Measurements from ENCODE around the gene CCDC33. TPM values are rescaled to one million over a fixed set of nuclear protein-coding genes. Genes with fewer than 3 reads are reported as not detected.
A peak's percentile ranks its signal among the peaks of the same experiment; 100 is the strongest.

Gene CCDC33
- total RNA-seq, 1 experiment from 2014 or later, result 10.6 TPM

DNA sequence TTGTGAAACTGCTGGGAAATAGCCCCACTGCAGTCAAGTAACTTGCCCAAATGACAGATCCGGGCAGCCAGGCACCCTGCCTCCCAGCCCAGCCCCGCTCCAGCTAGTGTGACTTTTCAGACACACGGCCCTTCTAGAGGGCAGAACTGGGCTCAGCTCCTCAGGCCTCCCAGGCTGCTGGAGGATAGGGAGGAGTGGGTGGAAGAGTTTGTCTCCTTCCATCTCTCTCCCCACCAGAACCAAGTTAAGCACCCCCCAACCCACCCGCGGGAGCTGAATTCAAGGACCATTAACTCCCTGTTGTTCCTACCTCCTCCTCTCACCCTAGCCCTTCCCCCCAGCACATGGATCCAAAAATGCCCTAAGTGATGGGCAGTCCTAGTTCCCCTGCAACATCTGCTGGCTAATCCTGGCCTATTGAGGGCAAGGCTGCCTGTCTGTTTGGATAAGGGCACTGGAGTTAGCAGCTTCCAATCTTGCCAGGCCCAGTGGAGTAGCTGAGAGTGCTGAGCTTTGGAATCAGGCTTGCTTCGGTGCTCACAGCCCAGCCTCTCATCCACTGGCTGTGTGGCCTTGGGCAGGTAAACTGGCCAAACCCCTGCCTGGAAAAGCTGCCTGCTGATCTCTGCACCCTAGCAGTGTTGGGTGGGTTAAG lies 3.1 kb downstream of the CCDC33 start:
- peaks cover 38% of the 10 kb centered on the region for H3K4me1 Mint-ChIP-seq
- no peaks in the 10 kb centered on the region for H3K36me3 Mint-ChIP-seq
- H3K9me3 Mint-ChIP-seq, result no peaks in the 10 kb centered on the region
- H3K27me3 Mint-ChIP-seq (ENCODE audit: low read depth), result peaks cover 19% of the 10 kb centered on the region
- ATAC-seq (peak; percentile 22), DNase-seq (ENCODE audit: low spot score) (no peak)
- CTCF ChIA-PET, result interaction anchor here (1.1 to 3.9 kb wide), 9 partner anchors 16 to 105 kb away, joined by 3 to 25 read pairs (median 4); no protein-coding TSS in a partner anchor
- TF ChIP-seq GRHL2 (CRISPR knock-in tag; IDR thresholded peaks at IDR 0.05; ENCODE audit: insufficient replicate concordance, severe bottlenecking), result no peak
- TF ChIP-seq, protein P1, sequence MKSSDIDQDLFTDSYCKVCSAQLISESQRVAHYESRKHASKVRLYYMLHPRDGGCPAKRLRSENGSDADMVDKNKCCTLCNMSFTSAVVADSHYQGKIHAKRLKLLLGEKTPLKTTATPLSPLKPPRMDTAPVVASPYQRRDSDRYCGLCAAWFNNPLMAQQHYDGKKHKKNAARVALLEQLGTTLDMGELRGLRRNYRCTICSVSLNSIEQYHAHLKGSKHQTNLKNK (CRISPR knock-in tag; IDR thresholded peaks at IDR 0.05), result no peak
- TF ChIP-seq, protein P2, sequence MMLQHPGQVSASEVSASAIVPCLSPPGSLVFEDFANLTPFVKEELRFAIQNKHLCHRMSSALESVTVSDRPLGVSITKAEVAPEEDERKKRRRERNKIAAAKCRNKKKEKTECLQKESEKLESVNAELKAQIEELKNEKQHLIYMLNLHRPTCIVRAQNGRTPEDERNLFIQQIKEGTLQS (CRISPR knock-in tag; conservative IDR thresholded peaks at IDR 0.05), result no peak
- TF ChIP-seq, protein P3, sequence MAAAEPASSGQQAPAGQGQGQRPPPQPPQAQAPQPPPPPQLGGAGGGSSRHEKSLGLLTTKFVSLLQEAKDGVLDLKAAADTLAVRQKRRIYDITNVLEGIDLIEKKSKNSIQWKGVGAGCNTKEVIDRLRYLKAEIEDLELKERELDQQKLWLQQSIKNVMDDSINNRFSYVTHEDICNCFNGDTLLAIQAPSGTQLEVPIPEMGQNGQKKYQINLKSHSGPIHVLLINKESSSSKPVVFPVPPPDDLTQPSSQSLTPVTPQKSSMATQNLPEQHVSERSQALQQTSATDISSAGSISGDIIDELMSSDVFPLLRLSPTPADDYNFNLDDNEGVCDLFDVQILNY (CRISPR knock-in tag; IDR thresholded peaks at IDR 0.05), result no peak
- TF ChIP-seq SMAD3 (CRISPR knock-in tag; IDR thresholded peaks at IDR 0.05; ENCODE audit: borderline replicate concordance), result no peak
- TF ChIP-seq TP53 (CRISPR knock-in tag; IDR thresholded peaks at IDR 0.05), result no peak
- TF ChIP-seq, protein P4, sequence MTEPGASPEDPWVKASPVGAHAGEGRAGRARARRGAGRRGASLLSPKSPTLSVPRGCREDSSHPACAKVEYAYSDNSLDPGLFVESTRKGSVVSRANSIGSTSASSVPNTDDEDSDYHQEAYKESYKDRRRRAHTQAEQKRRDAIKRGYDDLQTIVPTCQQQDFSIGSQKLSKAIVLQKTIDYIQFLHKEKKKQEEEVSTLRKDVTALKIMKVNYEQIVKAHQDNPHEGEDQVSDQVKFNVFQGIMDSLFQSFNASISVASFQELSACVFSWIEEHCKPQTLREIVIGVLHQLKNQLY (CRISPR knock-in tag; IDR thresholded peaks at IDR 0.05), result no peak
- TF ChIP-seq FOXK1 (CRISPR knock-in tag; IDR thresholded peaks at IDR 0.05), result no peak
- TF ChIP-seq ZNF671 (CRISPR knock-in tag; IDR thresholded peaks at IDR 0.05), result no peak
- POLR2A ChIA-PET, result no interaction called here
- H3K27ac Mint-ChIP-seq, result no peak overlapping the region
- no peak overlapping the region for H3K4me3 Mint-ChIP-seq

DNA sequence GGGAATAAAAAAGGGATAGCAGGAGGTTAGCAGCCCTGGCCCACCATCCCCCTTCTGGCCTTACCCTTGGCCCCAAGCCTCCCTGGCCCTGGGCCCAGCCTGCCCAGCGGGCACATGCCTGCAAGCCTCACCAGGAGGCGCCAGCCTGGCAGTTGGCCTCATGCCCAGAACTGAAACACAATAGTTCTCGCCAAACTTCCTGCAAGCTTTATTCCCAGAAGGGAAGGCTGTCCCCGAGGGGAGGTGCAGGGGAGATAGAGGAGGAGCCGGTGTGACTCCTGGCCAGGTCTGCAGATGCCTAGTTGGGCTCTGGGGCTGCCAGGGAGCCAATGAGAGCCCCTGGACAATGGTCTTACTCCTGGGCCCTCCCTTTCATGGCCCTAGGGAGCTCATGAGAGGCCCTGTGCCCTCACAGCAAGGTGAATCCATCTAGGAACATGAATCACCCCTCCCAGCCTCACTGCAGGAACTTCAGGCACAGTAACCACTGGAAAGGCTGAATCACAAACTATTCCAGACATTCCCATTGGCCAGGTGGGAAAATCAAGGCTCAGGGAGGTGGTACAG lies 4.0 kb downstream of the CCDC33 start:
- no peaks in the 10 kb centered on the region for H3K9me3 Mint-ChIP-seq

DNA sequence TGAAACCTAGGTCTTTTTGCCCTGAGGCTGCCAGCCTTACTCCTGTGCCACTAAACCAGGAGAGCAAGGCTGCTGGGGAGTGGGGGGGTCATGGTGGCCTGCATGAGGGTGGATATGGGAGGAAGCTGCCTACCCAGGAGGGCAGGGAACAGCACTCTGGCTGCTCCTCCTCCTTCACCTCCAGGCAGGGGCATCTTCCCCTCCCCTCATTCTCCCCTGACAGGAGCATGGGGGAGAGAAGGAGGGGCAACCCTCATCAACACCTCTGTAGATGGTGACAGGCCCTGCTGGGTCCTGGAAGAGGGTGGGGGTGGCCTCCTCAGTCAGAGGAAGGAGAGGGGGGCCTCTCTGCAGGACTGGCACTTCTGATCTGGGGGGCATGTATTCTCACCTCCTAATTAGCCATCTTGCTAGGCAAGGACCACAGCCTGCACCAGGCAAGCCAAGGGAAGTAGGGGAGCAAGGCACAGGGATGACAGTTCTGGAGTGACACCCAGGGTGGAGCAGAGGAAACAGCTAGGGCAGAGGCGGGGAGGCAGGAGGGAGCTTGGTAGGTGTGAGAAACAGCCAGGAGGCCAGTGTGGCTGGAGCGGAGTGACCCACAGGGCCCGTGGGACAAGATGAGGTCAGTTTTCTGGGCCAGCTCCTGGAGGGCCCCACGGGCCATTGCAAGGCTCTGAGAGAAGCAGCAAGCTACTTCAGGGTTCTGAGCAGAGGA lies 4.9 kb downstream of the CCDC33 start:
- ATAC-seq (no peak), DNase-seq (ENCODE audit: low spot score) (no peak)
- no peaks in the 10 kb centered on the region for H3K9me3 Mint-ChIP-seq
- no peak overlapping the region for H3K27ac Mint-ChIP-seq
- H3K4me1 Mint-ChIP-seq, result peaks cover 48% of the 10 kb centered on the region
- no peak overlapping the region for H3K4me3 Mint-ChIP-seq
- H3K36me3 Mint-ChIP-seq, result no peaks in the 10 kb centered on the region
- ChIA-PET CTCF (interaction anchor here (0.9 to 3.9 kb wide), 3 partner anchors 67 to 107 kb away, joined by 3 to 25 read pairs (median 3); no protein-coding TSS in a partner anchor), POLR2A (no interaction called here)
- H3K27me3 Mint-ChIP-seq (ENCODE audit: low read depth), result peaks cover 29% of the 10 kb centered on the region
- TF ChIP-seq JAZF1 (CRISPR knock-in tag; IDR thresholded peaks at IDR 0.05), result no peak
- no peak for TF ChIP-seq ESRRA (CRISPR knock-in tag; IDR thresholded peaks at IDR 0.05; ENCODE audit: borderline replicate concordance)
- TF ChIP-seq, protein P5, sequence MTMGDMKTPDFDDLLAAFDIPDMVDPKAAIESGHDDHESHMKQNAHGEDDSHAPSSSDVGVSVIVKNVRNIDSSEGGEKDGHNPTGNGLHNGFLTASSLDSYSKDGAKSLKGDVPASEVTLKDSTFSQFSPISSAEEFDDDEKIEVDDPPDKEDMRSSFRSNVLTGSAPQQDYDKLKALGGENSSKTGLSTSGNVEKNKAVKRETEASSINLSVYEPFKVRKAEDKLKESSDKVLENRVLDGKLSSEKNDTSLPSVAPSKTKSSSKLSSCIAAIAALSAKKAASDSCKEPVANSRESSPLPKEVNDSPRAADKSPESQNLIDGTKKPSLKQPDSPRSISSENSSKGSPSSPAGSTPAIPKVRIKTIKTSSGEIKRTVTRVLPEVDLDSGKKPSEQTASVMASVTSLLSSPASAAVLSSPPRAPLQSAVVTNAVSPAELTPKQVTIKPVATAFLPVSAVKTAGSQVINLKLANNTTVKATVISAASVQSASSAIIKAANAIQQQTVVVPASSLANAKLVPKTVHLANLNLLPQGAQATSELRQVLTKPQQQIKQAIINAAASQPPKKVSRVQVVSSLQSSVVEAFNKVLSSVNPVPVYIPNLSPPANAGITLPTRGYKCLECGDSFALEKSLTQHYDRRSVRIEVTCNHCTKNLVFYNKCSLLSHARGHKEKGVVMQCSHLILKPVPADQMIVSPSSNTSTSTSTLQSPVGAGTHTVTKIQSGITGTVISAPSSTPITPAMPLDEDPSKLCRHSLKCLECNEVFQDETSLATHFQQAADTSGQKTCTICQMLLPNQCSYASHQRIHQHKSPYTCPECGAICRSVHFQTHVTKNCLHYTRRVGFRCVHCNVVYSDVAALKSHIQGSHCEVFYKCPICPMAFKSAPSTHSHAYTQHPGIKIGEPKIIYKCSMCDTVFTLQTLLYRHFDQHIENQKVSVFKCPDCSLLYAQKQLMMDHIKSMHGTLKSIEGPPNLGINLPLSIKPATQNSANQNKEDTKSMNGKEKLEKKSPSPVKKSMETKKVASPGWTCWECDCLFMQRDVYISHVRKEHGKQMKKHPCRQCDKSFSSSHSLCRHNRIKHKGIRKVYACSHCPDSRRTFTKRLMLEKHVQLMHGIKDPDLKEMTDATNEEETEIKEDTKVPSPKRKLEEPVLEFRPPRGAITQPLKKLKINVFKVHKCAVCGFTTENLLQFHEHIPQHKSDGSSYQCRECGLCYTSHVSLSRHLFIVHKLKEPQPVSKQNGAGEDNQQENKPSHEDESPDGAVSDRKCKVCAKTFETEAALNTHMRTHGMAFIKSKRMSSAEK (CRISPR knock-in tag; IDR thresholded peaks at IDR 0.05; ENCODE audit: borderline replicate concordance), result no peak
- TF ChIP-seq ZBTB21 (CRISPR knock-in tag; IDR thresholded peaks at IDR 0.05; ENCODE audit: borderline replicate concordance), result no peak
- TF ChIP-seq GTF2I (CRISPR knock-in tag; conservative IDR thresholded peaks at IDR 0.05), result no peak
- TF ChIP-seq, protein P6, sequence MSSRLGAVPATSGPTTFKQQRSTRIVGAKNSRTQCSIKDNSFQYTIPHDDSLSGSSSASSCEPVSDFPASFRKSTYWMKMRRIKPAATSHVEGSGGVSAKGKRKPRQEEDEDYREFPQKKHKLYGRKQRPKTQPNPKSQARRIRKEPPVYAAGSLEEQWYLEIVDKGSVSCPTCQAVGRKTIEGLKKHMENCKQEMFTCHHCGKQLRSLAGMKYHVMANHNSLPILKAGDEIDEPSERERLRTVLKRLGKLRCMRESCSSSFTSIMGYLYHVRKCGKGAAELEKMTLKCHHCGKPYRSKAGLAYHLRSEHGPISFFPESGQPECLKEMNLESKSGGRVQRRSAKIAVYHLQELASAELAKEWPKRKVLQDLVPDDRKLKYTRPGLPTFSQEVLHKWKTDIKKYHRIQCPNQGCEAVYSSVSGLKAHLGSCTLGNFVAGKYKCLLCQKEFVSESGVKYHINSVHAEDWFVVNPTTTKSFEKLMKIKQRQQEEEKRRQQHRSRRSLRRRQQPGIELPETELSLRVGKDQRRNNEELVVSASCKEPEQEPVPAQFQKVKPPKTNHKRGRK (CRISPR knock-in tag; IDR thresholded peaks at IDR 0.05; ENCODE audit: borderline replicate concordance), result no peak

More for the DNA sequence above, 4.0 kb downstream of the CCDC33 start:
- H3K4me1 Mint-ChIP-seq, result peaks cover 42% of the 10 kb centered on the region
- DNase-seq (ENCODE audit: low spot score), result peak; percentile 23
- H3K36me3 Mint-ChIP-seq, result no peaks in the 10 kb centered on the region
- POLR2A ChIA-PET, result no interaction called here
- CTCF ChIA-PET, result interaction anchor here (0.9 to 3.9 kb wide), 11 partner anchors 9 to 106 kb away, joined by 3 to 25 read pairs (median 3); no protein-coding TSS in a partner anchor
- H3K4me3 Mint-ChIP-seq, result no peak overlapping the region
- TF ChIP-seq, protein P7, sequence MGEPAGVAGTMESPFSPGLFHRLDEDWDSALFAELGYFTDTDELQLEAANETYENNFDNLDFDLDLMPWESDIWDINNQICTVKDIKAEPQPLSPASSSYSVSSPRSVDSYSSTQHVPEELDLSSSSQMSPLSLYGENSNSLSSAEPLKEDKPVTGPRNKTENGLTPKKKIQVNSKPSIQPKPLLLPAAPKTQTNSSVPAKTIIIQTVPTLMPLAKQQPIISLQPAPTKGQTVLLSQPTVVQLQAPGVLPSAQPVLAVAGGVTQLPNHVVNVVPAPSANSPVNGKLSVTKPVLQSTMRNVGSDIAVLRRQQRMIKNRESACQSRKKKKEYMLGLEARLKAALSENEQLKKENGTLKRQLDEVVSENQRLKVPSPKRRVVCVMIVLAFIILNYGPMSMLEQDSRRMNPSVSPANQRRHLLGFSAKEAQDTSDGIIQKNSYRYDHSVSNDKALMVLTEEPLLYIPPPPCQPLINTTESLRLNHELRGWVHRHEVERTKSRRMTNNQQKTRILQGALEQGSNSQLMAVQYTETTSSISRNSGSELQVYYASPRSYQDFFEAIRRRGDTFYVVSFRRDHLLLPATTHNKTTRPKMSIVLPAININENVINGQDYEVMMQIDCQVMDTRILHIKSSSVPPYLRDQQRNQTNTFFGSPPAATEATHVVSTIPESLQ (CRISPR knock-in tag; IDR thresholded peaks at IDR 0.05), result no peak
- ATAC-seq, result peak; percentile 64
- H3K27me3 Mint-ChIP-seq (ENCODE audit: low read depth), result peaks cover 25% of the 10 kb centered on the region
- no peak overlapping the region for H3K27ac Mint-ChIP-seq

All from WTC11 (cell line).